CD4-positive, alpha-beta T cell treated with Interleukin-6 at 100 ng/mL for 8 hours (primary cell): Measurements from ENCODE around the gene DARS1.
A peak's percentile ranks its signal among the peaks of the same experiment; 100 is the strongest.
"Not testable (repeated sequence)": the region's sequence is repeated elsewhere in the genome, so short reads cannot be mapped to it uniquely, and the experiment has no call there.

ENCODE experiments used
- DNase-seq: peaks from one replicate; pipeline ENCODE4 v3.0.0-alpha.2; 2020; ENCODE audit warnings: mixed read lengths, low spot score

The DARS1 gene

DNA sequence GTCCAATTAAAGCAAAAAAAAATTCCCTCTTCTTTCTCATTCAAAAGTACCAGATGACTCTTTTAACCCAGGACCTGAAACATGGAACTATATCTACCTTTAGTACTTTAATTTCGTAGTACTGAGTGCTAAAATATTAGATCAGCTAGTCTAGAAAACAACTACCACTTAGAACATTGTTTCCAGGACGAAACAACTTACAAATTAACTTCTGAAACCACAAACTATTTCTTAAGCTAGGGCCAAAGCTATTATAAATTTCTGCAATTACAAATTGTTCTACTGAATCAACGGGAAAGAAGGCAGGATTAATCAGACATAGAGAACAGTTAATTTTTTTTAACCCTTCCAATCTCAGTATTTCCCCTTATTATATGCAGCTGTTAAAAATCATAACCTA, 39.9 kb downstream of the DARS1 start:
- DNase-seq, result no peak

DNA sequence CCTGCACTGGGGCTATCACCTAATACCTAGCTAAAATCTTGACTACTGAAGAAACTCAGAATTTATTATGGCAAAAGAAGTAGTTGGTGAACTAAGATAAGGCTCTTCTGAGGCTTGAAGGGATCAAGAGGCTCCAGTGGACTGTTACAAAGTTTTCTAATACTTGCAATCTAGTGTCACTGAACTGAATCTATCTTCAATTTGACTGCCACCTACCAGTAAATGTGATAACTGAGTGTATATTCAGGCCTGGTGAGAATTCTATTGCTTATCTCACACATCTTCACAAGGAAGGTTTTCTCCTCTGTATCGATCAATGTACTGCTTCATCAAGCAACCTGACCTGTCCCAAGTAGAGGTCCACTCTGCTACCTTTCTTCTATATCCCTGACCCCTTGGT, 40.8 kb downstream of the DARS1 start:
- no peak for DNase-seq

DNA sequence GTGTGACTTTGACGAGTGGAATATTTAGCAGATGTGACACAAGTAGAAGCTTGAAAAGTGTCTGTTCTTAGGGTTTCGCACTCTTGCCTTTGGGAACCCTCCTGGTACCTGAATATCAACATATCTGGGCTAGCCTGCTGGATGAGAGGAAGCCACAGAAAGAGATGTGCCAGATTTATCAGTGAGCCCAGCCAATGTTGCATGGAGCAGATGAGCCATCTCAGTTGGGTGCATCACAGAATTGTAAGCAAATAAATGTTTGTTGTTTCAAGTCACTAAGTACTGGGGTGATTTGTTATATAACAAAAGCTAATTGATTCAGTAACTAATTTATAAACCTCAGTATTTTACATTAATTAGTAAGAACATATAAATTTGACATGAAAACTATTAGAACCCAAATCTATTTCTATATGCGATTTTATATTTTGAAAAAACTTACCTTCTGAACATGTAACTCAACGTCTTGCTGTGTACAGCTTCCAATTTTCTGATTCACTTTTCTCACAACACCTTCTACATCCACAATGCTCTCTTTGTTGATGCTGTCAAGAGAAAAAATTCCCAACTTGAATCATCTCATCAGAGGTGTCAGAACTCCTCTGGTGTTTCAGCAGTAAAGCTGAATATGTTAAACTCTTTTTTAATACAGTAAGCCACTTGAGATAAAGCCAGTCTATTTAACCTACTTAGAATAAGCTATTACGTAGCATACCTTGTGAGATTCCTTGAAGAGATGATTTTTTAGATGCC, 42.3 kb downstream of the DARS1 start:
- no peak for DNase-seq

DNA sequence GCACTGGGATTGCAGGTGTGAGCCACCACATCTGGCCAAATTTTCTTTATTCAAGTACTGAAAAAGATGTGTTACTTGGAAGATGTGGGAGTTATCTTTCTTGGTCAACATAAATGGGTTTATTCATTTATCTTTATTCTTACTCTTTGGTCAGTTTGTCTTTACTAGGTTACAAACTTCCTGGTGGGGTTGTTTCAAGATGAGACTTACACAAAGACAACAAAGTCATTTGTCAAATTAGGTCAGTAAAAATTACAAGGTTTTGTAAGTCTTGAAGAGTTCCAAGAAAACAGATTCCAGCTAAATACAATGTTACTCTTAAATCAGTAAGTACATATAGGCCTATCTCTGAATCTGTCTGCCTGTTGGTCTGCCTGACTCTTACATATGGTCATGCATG, 48.9 kb downstream of the DARS1 start:
- no peak for DNase-seq

DNA sequence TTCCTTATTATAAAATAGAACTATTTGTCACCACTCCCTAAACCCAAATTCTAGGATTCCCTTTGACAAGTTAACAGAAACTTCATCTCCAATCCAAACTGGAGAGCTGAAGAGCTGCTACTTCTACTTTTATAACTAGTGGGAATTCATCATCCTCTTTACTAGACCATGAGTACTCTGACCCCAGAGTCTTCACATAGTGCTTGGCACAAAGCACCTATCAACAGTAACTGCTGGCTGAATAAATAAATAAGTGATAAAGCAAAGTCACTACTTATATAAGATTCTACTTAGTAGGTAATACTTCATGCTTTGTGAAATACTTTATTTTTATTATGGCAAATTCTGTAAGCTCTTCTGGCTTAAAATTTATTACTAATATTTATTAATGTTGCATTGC, 49.5 kb downstream of the DARS1 start:
- DNase-seq, result no peak

DNA sequence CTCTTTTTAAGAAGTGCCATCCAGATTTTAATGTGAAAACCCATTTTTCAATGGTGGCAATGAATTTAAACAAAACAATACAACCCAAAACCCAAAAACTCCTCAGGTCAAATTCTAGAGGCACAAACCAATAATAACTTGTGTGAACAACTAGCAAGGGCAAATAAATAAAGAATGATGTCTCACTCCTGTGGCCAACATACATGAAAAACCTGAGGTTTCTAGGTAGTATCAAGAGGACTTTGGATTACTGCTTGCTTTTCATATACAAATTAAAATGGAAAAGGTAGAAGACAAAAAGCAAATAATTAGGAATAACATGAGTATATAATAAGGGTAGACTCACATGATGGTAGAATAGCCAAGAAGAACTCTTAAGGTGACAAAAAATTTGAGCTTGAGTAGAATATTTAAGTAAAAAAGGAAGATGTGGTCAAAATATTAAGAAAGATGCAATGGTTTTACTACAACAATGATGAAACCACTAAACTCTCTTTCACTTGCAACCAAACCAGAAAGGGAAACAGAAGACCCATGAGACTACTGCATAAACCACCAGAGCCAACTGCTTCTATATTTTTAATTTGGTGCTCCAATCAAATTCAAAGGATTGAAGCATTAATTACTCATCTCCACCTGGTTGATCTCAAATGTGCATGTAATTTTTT, 53.5 kb downstream of the DARS1 start:
- no peak for DNase-seq

DNA sequence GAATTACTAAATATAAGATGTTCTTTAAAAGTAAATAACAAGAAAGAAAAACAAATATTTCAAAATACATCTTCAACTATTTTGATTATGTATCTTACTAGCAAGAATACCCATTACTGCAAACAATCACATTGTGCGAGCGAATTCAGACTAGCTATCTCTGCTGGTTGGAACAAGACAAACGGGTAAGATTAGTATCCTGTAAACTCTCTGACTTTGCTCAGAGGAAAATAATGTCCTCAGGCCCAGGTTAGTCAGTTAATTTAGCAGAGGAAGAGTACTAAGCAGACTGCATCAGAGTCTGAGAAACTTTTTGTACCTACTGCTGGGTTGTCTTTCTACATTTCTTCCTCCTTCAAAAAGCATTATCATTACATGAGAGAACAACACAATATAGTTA, 58.8 kb downstream of the DARS1 start:
- DNase-seq, result no peak

DNA sequence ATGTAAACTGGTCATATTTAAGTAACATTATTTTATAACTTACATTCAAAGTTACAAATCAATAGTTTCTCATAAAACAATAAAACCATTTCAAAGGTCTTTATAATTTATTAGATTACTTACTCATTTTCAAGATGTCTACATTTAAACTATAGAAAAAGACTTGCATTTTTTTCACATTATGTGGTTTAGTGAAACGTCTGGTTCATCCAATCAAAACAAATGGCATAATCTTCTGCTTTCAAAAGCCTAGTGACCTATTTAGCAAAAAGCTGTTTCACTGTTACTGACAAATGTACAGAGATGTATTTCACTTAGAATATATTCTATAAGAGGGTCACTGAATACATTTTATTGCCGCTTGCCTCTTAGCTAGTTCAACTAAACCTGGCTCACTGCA, 59.9 kb downstream of the DARS1 start:
- no peak for DNase-seq

DNA sequence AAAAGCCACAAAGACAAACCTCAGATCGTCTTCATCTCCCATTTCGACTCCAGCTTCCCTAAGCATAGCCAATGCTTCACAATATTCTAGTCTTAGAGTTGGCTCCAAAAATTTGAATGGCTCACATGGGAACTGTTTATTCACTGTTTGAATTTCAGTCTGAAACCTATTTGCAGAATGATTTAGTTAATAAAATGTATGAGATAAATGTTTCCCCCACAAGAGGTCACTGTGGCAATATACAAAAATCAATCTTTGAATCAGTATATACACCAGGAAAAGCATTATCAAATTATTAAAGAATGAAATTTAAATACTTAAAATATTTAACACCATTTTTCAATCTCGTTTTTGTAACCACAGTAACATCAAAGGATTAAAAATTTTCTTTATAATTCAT, 69.2 kb downstream of the DARS1 start:
- peak; percentile 60 for DNase-seq

DNA sequence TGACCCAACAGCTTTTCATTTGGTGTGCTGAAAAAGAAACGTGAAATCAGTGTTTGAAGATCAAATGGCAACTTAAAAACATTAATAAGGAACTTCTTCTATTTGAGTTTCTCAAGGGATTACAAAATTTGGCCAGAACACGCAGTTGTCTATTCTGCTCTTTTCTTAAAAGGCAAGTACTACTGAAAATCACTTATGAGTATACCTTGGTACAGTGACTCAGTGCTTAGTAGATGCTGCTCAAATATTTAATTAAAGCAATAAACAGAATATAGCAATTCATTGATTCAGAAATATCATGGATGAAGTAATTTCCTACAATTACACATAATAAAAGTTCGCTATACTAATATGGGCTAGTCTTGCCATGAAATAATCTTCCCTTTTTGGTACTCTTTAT, 70.9 kb downstream of the DARS1 start:
- no peak for DNase-seq

DNA sequence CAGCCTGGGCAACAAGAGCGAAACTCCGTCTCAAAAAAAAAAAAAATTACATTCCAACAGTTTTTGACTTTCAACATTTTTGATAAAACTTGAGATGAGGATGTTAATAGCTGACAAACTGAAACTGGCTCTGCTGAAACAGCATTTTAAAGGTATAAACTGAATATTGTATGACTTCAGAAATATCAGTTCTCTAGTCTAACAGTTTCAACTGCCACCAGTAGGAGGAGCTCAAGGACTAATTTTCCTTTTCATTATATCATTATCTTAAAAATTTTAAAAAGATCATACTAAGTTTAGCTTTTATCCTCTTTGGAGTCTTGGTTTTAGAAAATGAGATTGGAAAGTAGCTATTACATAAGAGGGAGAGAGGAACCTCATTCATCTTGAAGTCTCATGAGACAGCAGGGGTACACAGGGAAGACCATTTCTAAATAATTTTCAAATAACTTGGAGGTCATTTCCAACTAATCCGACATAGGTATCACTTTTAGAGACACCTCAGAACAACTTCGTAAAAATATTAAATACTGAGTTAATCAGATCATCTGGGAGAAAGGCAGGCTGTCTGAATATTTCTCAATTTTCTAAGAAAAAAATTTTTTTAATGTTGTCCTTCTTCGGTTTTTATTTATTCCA, 71.6 kb downstream of the DARS1 start:
- DNase-seq, result peak; percentile 50

DNA sequence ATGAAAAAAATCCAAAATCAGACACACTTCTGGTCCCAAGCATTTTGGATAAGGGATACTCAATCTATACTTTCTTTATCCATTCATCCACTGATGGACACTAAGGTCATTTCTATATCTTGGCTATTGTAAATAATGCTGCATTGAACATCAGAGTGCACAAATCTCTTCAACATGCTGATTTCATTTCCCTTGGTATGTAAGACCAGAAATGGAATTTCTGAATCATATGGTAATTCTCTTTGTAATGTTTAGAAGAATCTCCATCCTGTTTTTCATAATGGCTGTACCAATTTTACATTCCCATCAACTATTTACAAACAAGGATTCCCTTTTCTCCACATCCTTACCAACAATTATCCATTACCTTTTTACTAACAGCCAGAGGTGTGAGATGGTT, 75.5 kb downstream of the DARS1 start:
- no peak for DNase-seq

DNA sequence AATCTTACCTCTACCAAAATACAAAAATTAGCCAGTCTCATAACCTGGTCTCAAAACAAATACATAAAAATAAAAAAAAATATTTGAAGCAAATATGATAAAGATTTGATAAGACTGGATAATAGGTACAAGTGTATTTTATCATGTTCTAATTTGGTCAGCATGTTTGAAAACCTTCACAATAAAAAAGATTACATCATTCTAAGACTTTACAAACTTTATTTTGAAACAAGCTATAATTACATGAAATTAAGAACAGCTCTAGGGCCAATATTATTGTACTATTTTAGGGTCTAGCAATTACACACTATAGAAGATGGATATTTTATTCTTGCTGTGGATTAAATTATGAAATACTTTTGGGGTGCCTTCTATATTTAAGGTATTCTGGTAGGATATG, 79.7 kb downstream of the DARS1 start:
- DNase-seq, result no peak

DNA sequence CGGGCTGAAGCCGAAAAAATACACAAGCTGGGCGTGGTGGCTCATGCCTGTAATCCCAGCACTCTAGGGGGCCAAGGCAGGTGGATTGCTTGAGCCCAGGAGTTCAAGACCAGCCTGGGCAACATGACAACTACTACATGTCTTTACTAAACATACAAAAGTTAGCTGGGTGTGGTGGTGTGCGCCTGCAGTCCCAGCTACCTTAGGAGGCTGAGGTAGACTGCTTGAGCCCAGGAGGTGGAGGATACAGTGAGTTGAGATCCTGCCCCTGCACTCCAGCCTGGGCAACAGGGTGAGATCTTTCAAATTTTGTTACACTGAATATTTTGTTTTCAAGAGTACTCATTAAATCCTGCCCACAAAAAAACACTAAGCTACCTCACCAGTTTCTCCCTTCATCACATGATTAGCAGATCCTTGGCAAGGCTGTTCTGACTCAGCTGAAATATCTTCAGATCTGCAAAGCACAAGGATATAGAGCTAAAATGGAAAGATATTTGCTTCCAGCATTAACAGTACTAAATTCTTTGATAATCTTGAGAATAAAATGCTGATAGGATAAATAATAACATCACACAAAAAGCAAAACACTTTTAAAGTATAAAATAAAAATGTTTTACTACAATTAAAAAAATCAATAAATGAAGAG, 81.0 kb downstream of the DARS1 start:
- no peak for DNase-seq

DNA sequence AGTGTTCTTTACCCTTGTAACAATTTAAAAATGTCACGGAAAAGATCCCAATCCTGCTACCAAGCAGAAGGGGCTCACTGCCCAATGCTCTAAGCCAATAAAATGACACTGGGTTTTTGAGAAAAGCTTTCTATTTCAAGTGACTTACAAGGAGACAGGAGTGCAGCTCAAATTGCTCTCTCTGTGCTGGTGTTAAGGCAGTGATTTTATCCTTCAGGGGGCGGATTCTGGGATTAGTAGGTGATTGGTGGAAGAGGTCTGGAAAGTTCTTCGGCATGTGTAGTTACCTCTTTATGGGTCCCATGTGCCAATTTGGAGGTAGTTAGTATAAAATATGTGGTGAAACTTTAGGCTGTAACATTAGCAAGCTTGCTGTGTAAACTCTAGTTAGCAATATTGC, 81.8 kb downstream of the DARS1 start:
- no peak for DNase-seq

DNA sequence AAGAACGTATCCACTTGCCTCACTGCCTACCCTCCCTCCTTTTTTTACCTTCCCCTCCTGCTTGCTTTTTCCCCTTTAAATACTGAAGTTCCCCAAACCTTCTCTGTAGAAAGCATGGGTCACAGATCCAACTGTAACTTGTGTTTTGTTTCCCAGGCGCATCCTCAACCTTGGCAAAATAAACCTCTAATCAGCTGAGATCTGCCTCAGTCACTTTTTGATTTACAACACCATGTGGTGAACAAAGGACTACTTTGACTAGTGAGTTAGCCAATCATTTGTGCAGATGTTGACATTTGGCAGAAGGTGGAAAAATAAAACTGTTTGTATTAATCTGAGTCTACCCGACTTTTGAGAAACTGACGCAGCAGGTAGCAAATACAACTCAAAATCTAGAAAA, 85.9 kb downstream of the DARS1 start:
- no peak for DNase-seq

DNA sequence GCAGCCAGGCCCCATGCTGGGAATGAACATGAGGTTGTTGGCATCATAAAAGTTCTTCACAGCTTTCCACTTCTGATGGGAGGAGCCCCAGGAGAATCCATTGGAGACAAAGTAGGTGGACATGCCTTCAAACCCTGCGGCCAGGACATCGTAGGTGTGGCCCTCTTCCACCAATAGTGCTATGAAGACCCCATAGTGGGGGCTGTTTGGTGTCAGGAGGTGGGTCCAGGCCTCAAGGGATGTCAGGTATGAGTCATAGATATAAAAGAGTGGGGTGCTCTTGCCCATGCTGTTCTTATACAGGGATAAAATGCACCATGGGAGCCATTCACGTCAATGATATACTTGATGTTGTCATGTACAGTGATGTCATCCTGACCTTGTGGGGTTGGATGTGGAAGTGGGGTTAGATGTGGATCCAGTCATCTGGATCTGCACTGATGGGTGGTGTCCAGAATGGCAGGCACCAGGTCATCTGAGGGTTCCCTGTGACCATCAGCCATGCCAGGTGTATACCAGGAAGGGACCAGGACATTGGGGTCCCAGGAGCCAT, 87.1 kb downstream of the DARS1 start:
- no peak for DNase-seq

DNA sequence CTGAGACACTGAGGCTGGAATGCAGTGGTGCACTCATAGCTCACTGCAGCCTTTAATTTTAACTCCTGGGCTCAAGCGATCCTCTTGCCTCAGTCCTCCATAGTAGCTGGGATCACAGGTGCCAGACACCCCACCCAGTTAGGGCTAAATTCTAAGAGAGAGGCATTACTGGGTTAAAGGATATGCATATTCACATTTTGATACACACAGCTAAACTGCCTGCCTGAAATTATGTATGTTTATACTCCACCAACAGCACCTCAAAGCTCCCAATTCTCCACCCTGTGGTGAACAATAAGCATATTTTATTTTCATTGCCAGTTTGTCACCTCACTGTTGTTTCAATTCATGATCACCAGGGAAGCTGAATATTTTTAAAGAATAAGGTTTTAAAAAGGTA, 90.5 kb downstream of the DARS1 start:
- DNase-seq, result no peak

DNA sequence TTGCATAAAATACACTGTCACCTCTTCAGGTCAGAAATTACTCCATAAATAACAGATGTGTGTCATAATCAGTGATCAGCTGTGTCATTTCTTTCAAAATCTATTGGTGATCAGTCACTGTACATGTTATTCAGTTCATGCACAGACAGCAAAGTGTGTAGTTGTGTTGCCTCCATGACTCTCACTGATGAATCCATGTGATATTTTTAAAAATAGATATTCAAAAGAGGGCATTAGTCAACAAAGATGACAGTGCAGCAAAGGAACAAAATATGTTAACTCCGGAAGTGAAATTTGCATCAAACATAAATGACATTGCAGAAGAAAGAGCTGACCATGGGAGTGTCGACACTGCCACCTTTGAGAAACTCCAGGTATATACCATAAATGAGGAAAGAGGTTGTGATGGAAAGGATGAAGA, 92.0 kb downstream of the DARS1 start:
- no peak for DNase-seq

DNA sequence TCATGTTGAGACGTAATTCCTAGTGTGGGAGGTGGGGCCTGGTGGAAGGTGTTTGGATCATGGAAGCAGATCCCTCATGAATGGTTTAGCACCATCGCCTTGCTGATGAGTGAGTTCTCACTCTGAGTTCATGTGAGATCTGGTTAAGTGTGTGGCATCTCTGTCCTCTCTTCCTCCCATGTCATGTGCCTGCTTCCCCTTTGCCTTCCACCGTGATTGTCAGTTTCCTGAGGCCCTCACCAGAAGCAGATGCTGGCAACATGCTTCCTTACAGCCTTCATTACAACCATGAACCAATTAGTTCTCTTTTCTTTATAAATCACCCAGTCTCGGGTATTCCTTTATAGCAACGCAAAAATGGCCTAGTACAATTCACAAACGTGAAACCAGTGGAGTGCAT, 94.6 kb downstream of the DARS1 start:
- DNase-seq, result no peak

DNA sequence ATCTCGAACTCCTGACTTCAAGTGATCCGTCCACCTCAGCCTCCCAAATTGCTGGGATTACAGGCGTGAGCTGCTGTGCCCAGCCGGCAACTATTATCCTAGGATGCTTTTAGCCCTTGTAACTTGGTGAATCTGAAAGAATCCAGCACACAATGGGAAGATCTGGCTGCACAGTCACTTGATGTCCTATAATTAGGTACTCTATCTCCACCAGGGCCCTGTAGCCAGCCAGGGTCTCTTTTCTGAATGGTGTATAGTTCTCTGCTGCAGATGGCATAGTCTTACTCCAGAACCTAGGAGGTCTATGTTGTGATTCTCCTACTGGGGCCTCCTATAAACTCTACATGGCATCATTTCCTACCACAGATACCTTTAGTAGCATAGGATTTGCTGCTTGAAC, 95.3 kb downstream of the DARS1 start:
- DNase-seq, result no peak

DNA sequence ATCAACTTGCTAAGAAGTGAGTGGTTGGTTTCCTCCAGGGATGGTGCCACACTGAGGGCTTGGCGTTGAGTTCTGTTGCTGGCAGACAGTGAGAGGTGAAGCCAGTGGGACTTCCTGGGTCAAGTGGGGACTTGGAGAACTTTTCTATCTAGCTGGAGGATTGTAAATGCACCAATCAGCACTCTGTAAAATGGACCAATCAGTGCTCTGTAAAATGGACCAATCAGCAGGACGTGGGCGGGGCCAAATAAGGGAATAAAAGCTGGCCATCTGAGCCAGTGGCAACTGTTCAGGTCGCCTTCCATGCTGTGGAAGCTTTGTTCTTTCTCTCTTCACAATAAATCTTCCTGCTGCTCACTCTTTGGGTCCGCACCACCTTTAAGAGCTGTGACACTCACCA, 96.8 kb downstream of the DARS1 start:
- not testable (repeated sequence) for DNase-seq

DNA sequence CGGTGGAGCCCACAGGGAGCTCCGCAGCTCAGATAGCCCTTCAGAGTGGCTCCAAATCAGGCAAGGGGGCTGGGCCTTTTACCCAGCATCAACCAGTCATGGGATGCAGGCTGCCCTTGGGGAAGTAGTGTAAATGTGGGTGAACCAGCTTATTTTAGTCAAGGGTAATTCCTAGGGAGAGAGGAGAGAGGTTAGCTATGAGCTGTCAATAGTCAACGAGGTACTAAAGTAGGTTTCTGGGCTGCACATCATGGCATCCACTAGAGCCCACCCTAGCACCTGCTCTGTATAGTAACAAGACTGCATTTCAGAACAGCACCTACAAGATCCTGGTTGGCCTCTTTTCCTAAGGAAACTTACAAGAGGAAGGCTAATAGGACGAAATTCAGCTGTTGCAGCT, 99.7 kb downstream of the DARS1 start:
- no peak for DNase-seq
